Measurements from ENCODE around the gene PRKCQ. TPM values are rescaled to one million over a fixed set of nuclear protein-coding genes. Genes with fewer than 3 reads are reported as not detected.

Gene PRKCQ
- total and polyA plus RNA-seq, 2 of the 8 experiments (the other 6 are each of a cell fraction or from before 2014, with no cell fraction given), result 9.1 to 22.6 TPM

- no peak for TF ChIP-seq CHD7 (IDR thresholded peaks at IDR 0.05; ENCODE audit: insufficient replicate concordance, low read length)
- TF ChIP-seq BACH1 (IDR thresholded peaks at IDR 0.05; ENCODE audit: low read length), result no peak
- no peak for TF ChIP-seq NRF1 (IDR thresholded peaks at IDR 0.05; ENCODE audit: low read depth, low read length)
- TF ChIP-seq TAF1 (IDR thresholded peaks at IDR 0.05; ENCODE audit: low read depth, low read length), result no peak
- no peak for TF ChIP-seq CEBPB (IDR thresholded peaks at IDR 0.05; ENCODE audit: low read depth, low read length)
- TF ChIP-seq CHD1 (IDR thresholded peaks at IDR 0.05; ENCODE audit: low read depth, low read length), result no peak
- no peak for TF ChIP-seq MAFK (IDR thresholded peaks at IDR 0.05; ENCODE audit: low read depth, low read length)
- TF ChIP-seq HDAC6 (IDR thresholded peaks at IDR 0.05; ENCODE audit: low read depth, low read length), result no peak
- TF ChIP-seq JUND (IDR thresholded peaks at IDR 0.05; ENCODE audit: low read length), result no peak
- no peak for TF ChIP-seq FOSL1 (IDR thresholded peaks at IDR 0.05; ENCODE audit: insufficient read depth, low read depth, low read length)
- no peak for TF ChIP-seq SRF (IDR thresholded peaks at IDR 0.05; ENCODE audit: low read depth, low read length)
- no peak for TF ChIP-seq PHF8 (conservative IDR thresholded peaks at IDR 0.05; ENCODE audit: low read depth, low read length)
- no peak for TF ChIP-seq BRCA1 (IDR thresholded peaks at IDR 0.05; ENCODE audit: low read depth, low read length)
Measured at GRCh38 chr10:6539833-6540232, 40.2 kb downstream of the PRKCQ start (continued).
